ENCODE results near the gene SPEM1.

The SPEM1 gene

DNA sequence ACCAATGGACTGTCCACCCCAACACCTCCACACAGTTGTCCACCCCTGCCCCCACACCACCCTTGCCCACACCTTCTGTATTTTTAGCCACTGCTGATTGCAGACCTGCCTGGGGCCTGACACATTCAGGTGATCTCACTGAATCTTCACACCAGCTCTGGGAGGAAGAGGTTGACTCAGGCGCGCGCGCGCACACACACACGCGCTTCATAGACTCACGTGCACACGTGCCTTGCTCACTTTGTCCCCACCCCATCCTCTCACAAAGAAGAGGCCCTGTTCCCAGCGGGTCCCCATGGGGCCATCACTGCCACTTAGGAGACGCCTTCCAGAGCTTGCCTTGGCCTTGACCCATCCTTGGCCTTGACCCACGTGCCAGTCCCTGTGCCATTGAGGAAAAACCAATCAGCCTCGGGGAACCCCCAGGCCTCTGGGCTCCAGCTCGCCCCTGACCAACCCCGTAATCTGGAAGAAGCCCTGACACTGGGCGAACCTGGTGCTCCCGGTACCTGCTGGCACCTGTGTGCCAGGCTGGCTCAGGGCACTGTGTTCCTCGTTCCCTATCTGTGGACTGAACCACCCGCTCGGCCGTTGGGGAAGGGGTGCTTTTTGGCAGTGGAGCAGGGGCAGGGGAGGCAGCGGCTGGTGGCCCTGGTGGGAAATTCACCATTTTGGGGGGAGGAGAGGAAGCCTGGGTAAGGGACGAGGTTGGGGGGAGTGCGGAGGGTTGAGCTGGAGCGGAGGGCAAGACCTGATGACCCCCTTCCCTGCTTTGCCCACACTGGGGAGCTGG, 9.3 kb upstream of the SPEM1 start:
- FAIRE-seq (no peak), DNase-seq (ENCODE audit: insufficient read length) (no peak)
- TF ChIP-seq TAF1 (IDR thresholded peaks at IDR 0.05; ENCODE audit: borderline replicate concordance, low read depth, low read length) = no peak
- no peak for TF ChIP-seq POLR2AphosphoS5 (IDR thresholded peaks at IDR 0.05; ENCODE audit: low read depth, low read length)
- TF ChIP-seq POLR2A (IDR thresholded peaks at IDR 0.05; ENCODE audit: low read depth, low read length) = no peak

DNA sequence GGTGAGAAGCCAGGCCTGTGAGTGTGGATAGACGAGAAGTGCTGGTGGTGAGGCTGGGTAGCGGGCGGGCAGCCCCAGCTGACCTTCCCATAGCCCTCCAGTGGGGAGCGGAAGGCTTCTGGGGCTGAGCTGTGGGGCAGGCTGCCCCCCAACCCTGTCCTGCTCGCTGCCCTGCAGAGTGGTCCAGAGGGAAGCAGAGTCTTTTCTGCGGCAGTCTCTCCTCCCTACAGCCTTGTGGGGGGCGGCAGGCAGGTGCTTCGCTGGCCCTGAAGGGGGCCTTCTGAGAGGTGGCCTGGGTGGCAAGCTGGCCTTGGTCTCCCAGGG, 8.7 kb upstream of the SPEM1 start:
- FAIRE-seq (no peak), DNase-seq (ENCODE audit: insufficient read length) (no peak)
- no peak for TF ChIP-seq POLR2AphosphoS5 (IDR thresholded peaks at IDR 0.05; ENCODE audit: low read depth, low read length)

DNA sequence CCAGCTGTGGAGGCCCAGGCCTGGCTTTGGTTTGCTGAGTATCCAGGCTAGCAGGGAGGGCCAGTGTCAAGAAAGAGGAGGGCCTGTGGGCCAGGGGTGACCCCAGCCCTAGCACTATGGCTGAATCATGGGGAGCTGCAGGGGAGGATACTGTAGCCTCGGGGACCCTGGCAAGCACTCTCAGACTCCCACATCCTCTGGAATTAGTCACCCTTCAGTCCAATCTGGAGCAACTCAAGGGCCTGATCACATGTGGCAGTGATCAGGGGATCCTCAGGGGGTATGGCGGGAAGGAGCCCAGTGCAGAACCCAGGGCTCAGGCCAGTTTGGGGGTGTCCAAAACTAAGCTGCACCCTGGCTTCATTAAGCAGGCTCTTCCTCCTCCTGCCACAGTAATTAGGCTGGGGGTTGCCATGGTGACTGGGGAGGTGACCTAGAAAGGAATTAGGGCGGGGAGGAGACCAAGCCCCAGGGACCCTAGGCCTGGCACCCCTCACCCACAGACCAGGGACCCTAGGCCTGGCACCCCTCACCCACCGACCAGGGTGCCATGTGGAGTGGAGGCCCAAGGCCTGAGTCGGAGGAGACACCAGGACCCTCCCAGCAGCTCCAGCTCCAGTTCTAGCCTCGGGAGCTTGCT, 6.7 kb upstream of the SPEM1 start:
- DNase-seq (ENCODE audit: insufficient read length) = no peak
- FAIRE-seq = no peak
- TF ChIP-seq POLR2AphosphoS5 (IDR thresholded peaks at IDR 0.05; ENCODE audit: low read depth, low read length) = no peak
- TF ChIP-seq POLR2A (IDR thresholded peaks at IDR 0.05; ENCODE audit: low read depth, low read length) = no peak
- no peak for TF ChIP-seq TAF1 (IDR thresholded peaks at IDR 0.05; ENCODE audit: borderline replicate concordance, low read depth, low read length)

GRCh38 chr17:7414837-7415236, 5.3 kb upstream of the SPEM1 start:
- TF ChIP-seq POLR2AphosphoS5 (IDR thresholded peaks at IDR 0.05; ENCODE audit: low read depth, low read length) (no peak), TAF1 (IDR thresholded peaks at IDR 0.05; ENCODE audit: borderline replicate concordance, low read depth, low read length) (no peak), POLR2A (IDR thresholded peaks at IDR 0.05; ENCODE audit: low read depth, low read length) (no peak)
- DNase-seq (ENCODE audit: insufficient read length) (no peak), FAIRE-seq (no peak)

DNA sequence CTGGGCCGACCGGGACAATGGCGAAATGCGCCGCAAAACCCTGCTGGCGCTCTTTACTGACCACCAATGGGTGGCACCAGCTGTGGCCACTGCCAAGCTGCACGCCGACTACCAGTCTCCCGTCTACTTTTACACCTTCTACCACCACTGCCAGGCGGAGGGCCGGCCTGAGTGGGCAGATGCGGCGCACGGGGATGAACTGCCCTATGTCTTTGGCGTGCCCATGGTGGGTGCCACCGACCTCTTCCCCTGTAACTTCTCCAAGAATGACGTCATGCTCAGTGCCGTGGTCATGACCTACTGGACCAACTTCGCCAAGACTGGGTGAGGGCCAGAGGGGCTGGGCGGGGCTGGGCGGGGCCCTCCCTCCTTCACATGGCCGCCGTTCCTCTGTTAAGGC, 4.3 kb upstream of the SPEM1 start:
- TF ChIP-seq POLR2A (IDR thresholded peaks at IDR 0.05; ENCODE audit: low read depth, low read length) (no peak), TAF1 (IDR thresholded peaks at IDR 0.05; ENCODE audit: borderline replicate concordance, low read depth, low read length) (no peak), POLR2AphosphoS5 (IDR thresholded peaks at IDR 0.05; ENCODE audit: low read depth, low read length) (no peak)
- DNase-seq (ENCODE audit: insufficient read length) = no peak
- FAIRE-seq = no peak

- TF ChIP-seq POLR2A (IDR thresholded peaks at IDR 0.05; ENCODE audit: low read depth, low read length) (no peak), TAF1 (IDR thresholded peaks at IDR 0.05; ENCODE audit: borderline replicate concordance, low read depth, low read length) (no peak)
- FAIRE-seq (no peak), DNase-seq (ENCODE audit: insufficient read length) (no peak)
These were observed 3.8 kb upstream of the SPEM1 start for GRCh38 chr17:7416323-7416722.

- no peak for TF ChIP-seq POLR2A (IDR thresholded peaks at IDR 0.05; ENCODE audit: low read depth, low read length)
- no peak for TF ChIP-seq POLR2AphosphoS5 (IDR thresholded peaks at IDR 0.05; ENCODE audit: low read depth, low read length)
- TF ChIP-seq TAF1 (IDR thresholded peaks at IDR 0.05; ENCODE audit: borderline replicate concordance, low read depth, low read length) = no peak
- DNase-seq (ENCODE audit: insufficient read length) (no peak), FAIRE-seq (no peak)
These were observed 3.0 kb upstream of the SPEM1 start for GRCh38 chr17:7417056-7417655.

- DNase-seq (ENCODE audit: insufficient read length) = no peak
- no peak for FAIRE-seq
- no peak for TF ChIP-seq POLR2AphosphoS5 (IDR thresholded peaks at IDR 0.05; ENCODE audit: low read depth, low read length)
- TF ChIP-seq TAF1 (IDR thresholded peaks at IDR 0.05; ENCODE audit: borderline replicate concordance, low read depth, low read length) = no peak
- no peak for TF ChIP-seq POLR2A (IDR thresholded peaks at IDR 0.05; ENCODE audit: low read depth, low read length)
These were observed 1.5 kb upstream of the SPEM1 start for GRCh38 chr17:7418472-7419152.

DNA sequence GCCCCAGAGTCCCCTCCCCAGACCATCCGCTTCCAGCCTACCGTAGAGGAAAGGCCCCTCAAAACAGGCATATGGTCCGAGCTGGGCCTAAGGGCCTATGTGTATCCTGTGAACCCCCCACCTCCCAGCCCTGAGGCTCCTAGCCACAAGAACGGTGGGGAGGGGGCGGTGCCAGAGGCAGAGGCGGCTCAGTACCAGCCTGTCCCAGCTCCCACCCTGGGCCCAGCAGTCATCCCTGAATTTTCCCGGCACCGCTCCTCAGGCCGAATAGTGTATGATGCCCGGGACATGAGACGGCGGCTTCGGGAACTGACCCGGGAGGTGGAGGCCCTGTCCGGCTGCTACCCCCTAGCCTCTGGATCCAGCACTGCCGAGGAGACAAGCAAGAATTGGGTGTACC, 1.1 kb downstream of the SPEM1 start:
- TF ChIP-seq POLR2A (IDR thresholded peaks at IDR 0.05; ENCODE audit: low read depth, low read length) (no peak), TAF1 (IDR thresholded peaks at IDR 0.05; ENCODE audit: borderline replicate concordance, low read depth, low read length) (no peak), POLR2AphosphoS5 (IDR thresholded peaks at IDR 0.05; ENCODE audit: low read depth, low read length) (no peak)
- no peak for DNase-seq (ENCODE audit: insufficient read length)
- no peak for FAIRE-seq

- FAIRE-seq = peak; percentile 30
- no peak for TF ChIP-seq TAF1 (IDR thresholded peaks at IDR 0.05; ENCODE audit: borderline replicate concordance, low read depth, low read length)
- no peak for TF ChIP-seq POLR2A (IDR thresholded peaks at IDR 0.05; ENCODE audit: low read depth, low read length)
- TF ChIP-seq POLR2AphosphoS5 (IDR thresholded peaks at IDR 0.05; ENCODE audit: low read depth, low read length) = no peak
- DNase-seq (ENCODE audit: insufficient read length) = no peak
These were observed 3.6 kb downstream of the SPEM1 start for GRCh38 chr17:7423679-7424078.

DNA sequence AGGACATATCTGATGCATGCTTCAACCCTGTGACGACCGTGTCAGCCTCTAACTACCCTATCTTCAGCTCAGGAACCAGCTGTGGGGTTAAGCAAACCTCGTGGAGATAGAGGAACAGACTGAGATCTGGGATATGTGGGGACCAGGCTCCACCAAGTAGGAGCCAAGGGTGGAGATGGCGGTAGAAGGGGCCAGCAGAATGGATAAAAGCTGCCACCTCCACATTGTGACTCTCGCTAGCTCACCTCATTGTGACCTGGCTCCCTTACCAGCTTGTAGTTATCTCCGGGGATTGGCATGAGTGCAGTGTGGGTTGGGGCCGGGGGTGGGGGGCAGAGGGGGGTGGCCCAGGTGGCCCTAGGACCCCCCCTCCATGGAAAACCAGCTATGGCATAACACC, 5.2 kb downstream of the SPEM1 start, which contains the start of gene SPEM2:
Gene SPEM2, plus strand, starts transcription at position 301 of the 400 bp plus-strand sequence. Its CDS starts 73 bp downstream, at position 374.
- FAIRE-seq (no peak), DNase-seq (ENCODE audit: insufficient read length) (no peak)
- TF ChIP-seq POLR2AphosphoS5 (IDR thresholded peaks at IDR 0.05; ENCODE audit: low read depth, low read length) (no peak), POLR2A (IDR thresholded peaks at IDR 0.05; ENCODE audit: low read depth, low read length) (no peak), TAF1 (IDR thresholded peaks at IDR 0.05; ENCODE audit: borderline replicate concordance, low read depth, low read length) (no peak)
